ENCODE data around the gene WBP2.
"Not testable (repeated sequence)": the region's sequence is repeated elsewhere in the genome, so short reads cannot be mapped to it uniquely, and the experiment has no call there.

The WBP2 gene

GRCh38 chr17:75869282-75870141 is 14.4 kb upstream of the WBP2 start:
- no peak for DNase-seq
- H3K4me3 Mint-ChIP-seq: no peak overlapping the region
- TF ChIP-seq CTCF (IDR thresholded peaks at IDR 0.05): no peak
- no peaks in the 10 kb centered on the region for H3K36me3 Mint-ChIP-seq (ENCODE audit: low read depth)
- no peaks in the 10 kb centered on the region for H3K9me3 Mint-ChIP-seq
- peaks cover 23% of the 10 kb centered on the region for H3K4me1 Mint-ChIP-seq
- no peak overlapping the region for H3K27ac Mint-ChIP-seq
- peaks cover 15% of the 10 kb centered on the region for H3K27me3 Mint-ChIP-seq (ENCODE audit: low read depth, poor library complexity)

- H3K4me1 Mint-ChIP-seq: peaks cover 26% of the 10 kb centered on the region
- H3K9me3 Mint-ChIP-seq; H3K27ac Mint-ChIP-seq; DNase-seq; H3K4me3 Mint-ChIP-seq; H3K36me3 Mint-ChIP-seq (ENCODE audit: low read depth): not testable (repeated sequence)
- peaks cover 10% of the 10 kb centered on the region for H3K27me3 Mint-ChIP-seq (ENCODE audit: low read depth, poor library complexity)
Measured at GRCh38 chr17:75868730-75869281, 13.7 kb upstream of the WBP2 start.

GRCh38 chr17:75865404-75866188 is 10.5 kb upstream of the WBP2 start:
- H3K36me3 Mint-ChIP-seq (ENCODE audit: low read depth); DNase-seq; H3K4me3 Mint-ChIP-seq; H3K9me3 Mint-ChIP-seq; H3K27ac Mint-ChIP-seq: not testable (repeated sequence)
- peaks cover 22% of the 10 kb centered on the region for H3K4me1 Mint-ChIP-seq
- H3K27me3 Mint-ChIP-seq (ENCODE audit: low read depth, poor library complexity): peaks cover 11% of the 10 kb centered on the region

- H3K27ac Mint-ChIP-seq; H3K36me3 Mint-ChIP-seq (ENCODE audit: low read depth); DNase-seq; H3K27me3 Mint-ChIP-seq (ENCODE audit: low read depth, poor library complexity); H3K9me3 Mint-ChIP-seq; H3K4me3 Mint-ChIP-seq: not testable (repeated sequence)
- H3K4me1 Mint-ChIP-seq: peaks cover 18% of the 10 kb centered on the region
Measured at GRCh38 chr17:75864887-75865286, 9.8 kb upstream of the WBP2 start.

DNA sequence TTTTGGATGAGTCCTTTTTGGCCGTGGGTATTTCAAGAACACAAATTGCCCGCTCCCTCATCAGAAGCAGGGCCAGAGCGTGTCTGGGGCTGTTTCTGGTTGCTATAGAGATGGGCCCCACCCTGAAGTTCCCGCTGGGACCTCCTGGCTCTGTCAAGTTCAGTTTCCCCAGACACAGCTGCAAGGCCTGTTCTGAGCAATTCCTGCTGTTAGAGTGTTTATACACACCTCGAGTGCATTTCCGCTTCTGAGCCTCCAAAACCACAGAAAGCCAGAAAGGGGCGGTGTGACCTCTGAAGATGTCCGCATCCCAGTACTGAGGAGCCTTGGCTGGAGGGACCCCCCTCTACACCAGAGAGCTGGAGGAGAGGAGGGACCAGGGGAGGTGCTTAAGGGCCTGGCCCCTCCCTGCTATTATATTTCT is 9.3 kb upstream of the WBP2 start:
- Mint-ChIP-seq H3K4me3 (no peak overlapping the region), H3K36me3 (ENCODE audit: low read depth) (no peaks in the 10 kb centered on the region), H3K9me3 (peaks cover 4% of the 10 kb centered on the region), H3K4me1 (peaks cover 18% of the 10 kb centered on the region), H3K27me3 (ENCODE audit: low read depth, poor library complexity) (peaks cover 7% of the 10 kb centered on the region), H3K27ac (no peak overlapping the region)
- DNase-seq: no peak
- no peak for TF ChIP-seq CTCF (IDR thresholded peaks at IDR 0.05)

- peak overlapping the region; percentile 13 for H3K27ac Mint-ChIP-seq
- TF ChIP-seq CTCF (IDR thresholded peaks at IDR 0.05): no peak
- H3K9me3 Mint-ChIP-seq: peaks cover 4% of the 10 kb centered on the region
- no peak for DNase-seq
- H3K36me3 Mint-ChIP-seq (ENCODE audit: low read depth): no peaks in the 10 kb centered on the region
- peaks cover 8% of the 10 kb centered on the region for H3K27me3 Mint-ChIP-seq (ENCODE audit: low read depth, poor library complexity)
- H3K4me1 Mint-ChIP-seq: peaks cover 18% of the 10 kb centered on the region
- no peak overlapping the region for H3K4me3 Mint-ChIP-seq
Measured at GRCh38 chr17:75861927-75862317, 6.8 kb upstream of the WBP2 start.

DNA sequence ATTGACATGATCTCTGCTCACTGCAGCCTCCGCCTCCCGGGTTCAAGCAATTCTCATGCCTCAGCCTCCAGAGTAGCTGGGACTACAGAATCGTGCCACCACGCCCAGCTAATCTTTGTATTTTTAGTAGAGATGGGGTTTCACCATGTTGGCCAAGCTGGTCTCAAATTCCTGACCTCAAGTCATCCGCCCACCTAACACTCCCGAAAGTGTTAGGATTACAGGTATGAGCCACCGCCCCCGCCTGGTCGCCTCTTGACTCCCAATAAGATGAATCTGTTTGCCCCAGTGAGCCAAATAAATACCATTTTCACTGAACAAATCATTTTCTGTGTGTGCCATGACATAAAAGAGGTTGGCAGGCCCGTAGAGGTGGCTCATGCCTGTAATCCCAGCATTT is 4.2 kb upstream of the WBP2 start:
- H3K9me3 Mint-ChIP-seq; H3K4me1 Mint-ChIP-seq; H3K27ac Mint-ChIP-seq; H3K36me3 Mint-ChIP-seq (ENCODE audit: low read depth); DNase-seq; H3K27me3 Mint-ChIP-seq (ENCODE audit: low read depth, poor library complexity); H3K4me3 Mint-ChIP-seq: not testable (repeated sequence)

Measured in nephron progenitor cell (in vitro differentiated cells).